H9 (cell line): ENCODE results near the gene CPD. TPM values are rescaled to one million over a fixed set of nuclear protein-coding genes. Genes with fewer than 3 reads are reported as not detected.

Source experiments
- DNase-seq: peaks from one replicate; pipeline ENCODE4 v3.0.0-alpha.2; 2017
- H2AFZ ChIP-seq: one replicate; pipeline ENCODE4 v1.6.1; 2013; ENCODE audit warnings: mild to moderate bottlenecking, low read length, control low read depth, moderate library complexity
- H2AK5ac ChIP-seq: 2 replicates; pipeline ENCODE4 v1.6.1; 2013; ENCODE audit warnings: low read length, control low read depth, mixed read lengths; ENCODE audit not compliant: insufficient read length
- H2BK120ac ChIP-seq: one replicate; pipeline ENCODE4 v1.6.1; 2013; ENCODE audit warnings: low read depth, mild to moderate bottlenecking, low read length, control low read depth, inconsistent platforms; ENCODE audit not compliant: poor library complexity, severe bottlenecking
- H2BK12ac ChIP-seq: 2 replicates; pipeline ENCODE4 v1.6.1; 2013; ENCODE audit warnings: low read length, control low read depth, mixed read lengths, low read depth; ENCODE audit not compliant: insufficient read length
- H2BK15ac ChIP-seq: 2 replicates; pipeline ENCODE4 v1.6.1; 2013; ENCODE audit warnings: low read depth, low read length, control low read depth
- H2BK20ac ChIP-seq: one replicate; pipeline ENCODE4 v1.6.1; 2013; ENCODE audit warnings: low read depth, mild to moderate bottlenecking, low read length, control low read depth, inconsistent platforms; ENCODE audit not compliant: poor library complexity, severe bottlenecking
- H2BK5ac ChIP-seq: 2 replicates; pipeline ENCODE4 v1.6.1; 2013; ENCODE audit warnings: low read length, control low read depth, mixed read lengths; ENCODE audit not compliant: insufficient read length
- H3K14ac ChIP-seq: 2 replicates; pipeline ENCODE4 v1.6.1; 2013; ENCODE audit warnings: low read length, control low read depth; ENCODE audit not compliant: insufficient read depth
- H3K18ac ChIP-seq: 2 replicates; pipeline ENCODE4 v1.6.1; 2013; ENCODE audit warnings: low read depth, mild to moderate bottlenecking, mixed read lengths, low read length, control low read depth; ENCODE audit not compliant: insufficient read length
- H3K23ac ChIP-seq: 2 replicates; pipeline ENCODE4 v1.6.1; 2013; ENCODE audit warnings: low read length, control low read depth, mixed read lengths, low read depth; ENCODE audit not compliant: insufficient read length
- H3K23me2 ChIP-seq: 2 replicates; pipeline ENCODE4 v1.6.1; 2013; ENCODE audit warnings: low read depth, mild to moderate bottlenecking, mixed read lengths, low read length, control low read depth; ENCODE audit not compliant: insufficient read length, poor library complexity, severe bottlenecking
- H3K27ac ChIP-seq: 2 replicates; pipeline ENCODE4 v1.5.1; 2013; ENCODE audit warnings: low read length, control low read depth, mixed read lengths, low read depth; ENCODE audit not compliant: insufficient read length
- H3K27me3 ChIP-seq: 2 replicates; pipeline ENCODE4 v1.6.1; 2013; ENCODE audit warnings: low read length, control low read depth, inconsistent platforms; ENCODE audit not compliant: insufficient read depth
- H3K4ac ChIP-seq: 2 replicates; pipeline ENCODE4 v1.6.1; 2013; ENCODE audit warnings: low read depth, mild to moderate bottlenecking, control low read depth, inconsistent platforms, low read length, moderate library complexity
- H3K4me1 ChIP-seq: 2 replicates; pipeline ENCODE4 v1.6.1; 2013; ENCODE audit warnings: low read length, control low read depth, inconsistent platforms; ENCODE audit not compliant: insufficient read depth
- H3K4me2 ChIP-seq: 2 replicates; pipeline ENCODE4 v1.6.1; 2013; ENCODE audit warnings: low read length, control low read depth, mixed read lengths; ENCODE audit not compliant: insufficient read length, insufficient read depth
- H3K56ac ChIP-seq: 2 replicates; pipeline ENCODE4 v1.6.1; 2013; ENCODE audit warnings: low read depth, mild to moderate bottlenecking, mixed read lengths, low read length, control low read depth; ENCODE audit not compliant: insufficient read length
- H3K79me1 ChIP-seq: 2 replicates; pipeline ENCODE4 v1.6.1; 2013; ENCODE audit warnings: low read depth, mild to moderate bottlenecking, moderate library complexity, low read length, control low read depth, inconsistent platforms; ENCODE audit not compliant: insufficient read depth, poor library complexity, severe bottlenecking
- H3K79me2 ChIP-seq: 2 replicates; pipeline ENCODE4 v1.6.1; 2013; ENCODE audit warnings: low read length, control low read depth, inconsistent platforms; ENCODE audit not compliant: insufficient read depth
- H3K9ac ChIP-seq: 2 replicates; pipeline ENCODE4 v1.6.1; 2013; ENCODE audit warnings: low read length, control low read depth, mixed read lengths; ENCODE audit not compliant: insufficient read length; ENCODE audit errors: extremely low read depth
- H3K9me3 ChIP-seq: one replicate; pipeline ENCODE4 v1.6.1; 2013; ENCODE audit warnings: low read depth, low read length, inconsistent platforms; ENCODE audit not compliant: control insufficient read depth
- H3T11ph ChIP-seq: one replicate; pipeline ENCODE4 v1.6.1; 2013; ENCODE audit warnings: mild to moderate bottlenecking, low read length, control low read depth, inconsistent platforms
- H4K20me1 ChIP-seq: one replicate; pipeline ENCODE4 v1.6.1; 2013; ENCODE audit not compliant: control insufficient read depth, insufficient read length, insufficient read depth
- H4K5ac ChIP-seq: 2 replicates; pipeline ENCODE4 v1.6.1; 2013; ENCODE audit warnings: low read depth, mild to moderate bottlenecking, mixed read lengths, low read length, control low read depth; ENCODE audit not compliant: insufficient read length
- H4K8ac ChIP-seq: replicated peaks from 2 replicates; pipeline ENCODE4 v1.6.1; 2013; ENCODE audit warnings: low read length, control low read depth, mixed read lengths, low read depth; ENCODE audit not compliant: insufficient read length
- H4K91ac ChIP-seq: 2 replicates; pipeline ENCODE4 v1.6.1; 2013; ENCODE audit warnings: low read depth, mild to moderate bottlenecking, moderate library complexity, mixed read lengths, low read length, control low read depth; ENCODE audit not compliant: insufficient read length
- H3K27ac Mint-ChIP-seq, 3 experiments: 2 replicates in 2 of 3; 3 replicates in 1 of 3; pipeline ENCODE4 v1.8.0; 2020 to 2021; ENCODE audit warnings: mixed read lengths in 3 of 3, mild to moderate bottlenecking in 1 of 3, moderate library complexity in 1 of 3
- H3K27me3 Mint-ChIP-seq: 2 replicates; pipeline ENCODE4 v1.8.0; 2021; ENCODE audit warnings: low read depth, mild to moderate bottlenecking, moderate library complexity, mixed read lengths
- H3K36me3 Mint-ChIP-seq, 3 experiments: 2 replicates in 2 of 3; 3 replicates in 1 of 3; pipeline ENCODE4 v1.8.0; 2020 to 2021; ENCODE audit warnings: low read depth in 3 of 3, mixed read lengths in 3 of 3; ENCODE audit not compliant: insufficient read depth in 1 of 3
- H3K4me1 Mint-ChIP-seq, 2 experiments: 2 replicates each; pipeline ENCODE4 v1.8.0; 2020; ENCODE audit warnings: mixed read lengths in 2 of 2
- H3K4me3 Mint-ChIP-seq, 2 experiments: 2 replicates in 1 of 2; 3 replicates in 1 of 2; pipeline ENCODE4 v1.8.0; 2020 to 2021; ENCODE audit warnings: mild to moderate bottlenecking in 2 of 2, mixed read lengths in 2 of 2, moderate library complexity in 1 of 2
- H3K9me3 Mint-ChIP-seq, 2 experiments: 2 replicates in 1 of 2; 3 replicates in 1 of 2; pipeline ENCODE4 v1.8.0; 2020; ENCODE audit warnings: mild to moderate bottlenecking in 2 of 2, mixed read lengths in 2 of 2, moderate library complexity in 1 of 2
- CTCF ChIP-seq: fragments of 200-600 bp; sonication (generic); conservative IDR thresholded peaks from 3 replicates; pipeline ENCODE4 v1.8.0; 2021; ENCODE audit warnings: antibody characterized with exemption, mild to moderate bottlenecking
- WGBS: extraction: QIAGEN DNeasy Blood & Tissue Kit; methylation state at CpG from one replicate; pipeline ENCODE4 v1.1.7; 2013; ENCODE audit warnings: missing lambda C conversion rate, low lambda C conversion rate, mixed read lengths; ENCODE audit not compliant: insufficient read length; ENCODE audit errors: extremely low coverage; 5-methylcytosine and 5-hydroxymethylcytosine counted together
- total RNA-seq: library from RNA; stranded (reverse); gene quantifications from 2 replicates; pipeline ENCODE4 v1.2.1, GENCODE V29; 2021

The CPD gene
- total RNA-seq, 1 experiment from 2014 or later = 47.0 TPM

GRCh38 chr17:30393911-30394867, 15.5 kb downstream of the CPD start:
- Histone ChIP-seq H3K56ac (no peak overlapping the region), H3K4me2 (no peak overlapping the region), H3K27ac (no peak overlapping the region), H3K9me3 (no peaks in the 10 kb centered on the region), H2AK5ac (no peak overlapping the region), H3K79me1 (no peaks in the 10 kb centered on the region), H4K91ac (no peak overlapping the region), H2BK12ac (no peak overlapping the region), H3K79me2 (no peaks in the 10 kb centered on the region), H3K4ac (no peak overlapping the region), H3K14ac (no peak overlapping the region), H3K18ac (no peak overlapping the region), H2BK5ac (no peak overlapping the region), H2BK15ac (no peak overlapping the region), H2AFZ (no peak overlapping the region), H4K20me1 (no peaks in the 10 kb centered on the region), H4K8ac (no peak overlapping the region), H2BK20ac (no peak overlapping the region), H3K4me1 (no peaks in the 10 kb centered on the region), H4K5ac (no peak overlapping the region), H3K9ac (no peak overlapping the region), H3T11ph (no peak overlapping the region), H3K23me2 (no peaks in the 10 kb centered on the region), H2BK120ac (no peak overlapping the region), H3K23ac (no peak overlapping the region), H3K27me3 (no peaks in the 10 kb centered on the region)
- WGBS = no CpG with 5 or more reads among the region's 6 CpGs
- no peak for DNase-seq
- H3K4me3 Mint-ChIP-seq = no peak overlapping the region
- no peak overlapping the region for H3K27ac Mint-ChIP-seq
- H3K4me1 Mint-ChIP-seq = no peaks in the 10 kb centered on the region
- no peak for TF ChIP-seq CTCF
- H3K27me3 Mint-ChIP-seq = no peaks in the 10 kb centered on the region
- no peaks in the 10 kb centered on the region; a peak in 2 of 7 replicates for H3K36me3 Mint-ChIP-seq
- H3K9me3 Mint-ChIP-seq = no peaks in the 10 kb centered on the region
